Breast epithelium (tissue), 3 donors: ENCODE results near the gene ULBP1.

Experiments
- CTCF ChIP-seq, 3 donors: fragments of 450-650 bp; IDR thresholded peaks; one replicate each; pipeline ENCODE4 v1.5.1; 2016 to 2017; ENCODE audit warnings: antibody characterized with exemption in 3 of 3, mild to moderate bottlenecking in 3 of 3, moderate library complexity in 3 of 3
- POLR2AphosphoS5 ChIP-seq, 3 donors: sonication (generic); formaldehyde crosslinking; IDR thresholded peaks; one replicate each; pipeline ENCODE4 v1.6.1; 2017; ENCODE audit warnings: antibody characterized with exemption in 3 of 3

GRCh38 chr6:149936743-149937142 is 27.0 kb upstream of the ULBP1 start:
- TF ChIP-seq CTCF (IDR thresholded peaks at IDR 0.05): no peak
- TF ChIP-seq POLR2AphosphoS5 (IDR thresholded peaks at IDR 0.05): no peak
